IPS-20b (cell line): ENCODE results near the gene NTNG2.

ENCODE experiments used
- H3K27ac ChIP-seq: one replicate; pipeline ENCODE4 v1.5.1; 2013; ENCODE audit warnings: low read length
- H3K27me3 ChIP-seq: 2 replicates; pipeline ENCODE4 v1.6.1; 2013; ENCODE audit warnings: mild to moderate bottlenecking, low read length, inconsistent platforms; ENCODE audit not compliant: insufficient read depth
- H3K36me3 ChIP-seq: 2 replicates; pipeline ENCODE4 v1.6.1; 2013; ENCODE audit warnings: low read depth, mild to moderate bottlenecking, inconsistent platforms, low read length, moderate library complexity; ENCODE audit not compliant: insufficient read depth
- H3K4me1 ChIP-seq: 2 replicates; pipeline ENCODE4 v1.6.1; 2013; ENCODE audit warnings: mild to moderate bottlenecking, control low read depth, inconsistent platforms, low read length, moderate library complexity; ENCODE audit not compliant: insufficient read depth
- H3K4me3 ChIP-seq: 2 replicates; pipeline ENCODE4 v1.5.1; 2013; ENCODE audit warnings: mild to moderate bottlenecking, low read length, inconsistent platforms
- H3K9ac ChIP-seq: 2 replicates; pipeline ENCODE4 v1.6.1; 2013; ENCODE audit warnings: low read depth, mild to moderate bottlenecking, inconsistent platforms, low read length, moderate library complexity
- H3K9me3 ChIP-seq: 2 replicates; pipeline ENCODE4 v1.6.1; 2013; ENCODE audit warnings: mild to moderate bottlenecking, low read depth, low read length, inconsistent platforms; ENCODE audit not compliant: insufficient read depth

Gene NTNG2

GRCh38 chr9:132211570-132211969 lies 49.7 kb downstream of the NTNG2 start:
- Histone ChIP-seq H3K36me3 (no peaks in the 10 kb centered on the region), H3K27me3 (no peaks in the 10 kb centered on the region), H3K4me3 (no peak overlapping the region), H3K9me3 (no peaks in the 10 kb centered on the region), H3K4me1 (peaks cover 6% of the 10 kb centered on the region; the same call in 1 of the 2 replicates), H3K9ac (no peak overlapping the region), H3K27ac (no peak overlapping the region)

DNA sequence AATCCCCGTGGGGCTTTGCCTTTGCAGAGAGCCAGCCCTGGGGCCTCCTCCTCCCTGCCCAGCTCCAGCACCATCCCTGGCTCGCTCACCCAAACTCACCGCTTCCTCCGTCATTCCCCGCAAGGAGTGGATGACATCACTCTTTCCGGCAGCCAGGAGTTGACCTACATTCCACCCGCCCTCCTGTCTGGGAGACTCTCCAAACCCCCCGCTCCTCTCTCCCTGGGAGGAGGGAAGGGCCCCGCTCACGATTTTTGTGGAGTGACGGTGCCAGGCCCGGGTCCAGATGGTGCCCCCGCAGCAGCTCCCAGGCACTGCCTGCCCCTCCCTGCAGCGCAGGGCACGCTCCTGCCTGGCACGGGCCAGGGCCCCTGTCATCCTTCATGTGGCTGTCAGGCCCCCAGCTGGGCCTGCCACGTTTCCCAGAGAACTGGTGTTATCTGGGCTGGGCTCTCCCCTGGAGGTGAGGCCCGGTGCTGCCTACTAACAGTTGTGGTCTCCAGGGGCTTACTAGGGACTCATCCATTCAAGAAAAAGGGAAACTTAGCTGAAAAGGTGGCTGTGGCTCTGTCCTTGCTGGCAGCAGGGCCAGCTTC lies 52.3 kb downstream of the NTNG2 start:
- no peak overlapping the region for H3K9ac ChIP-seq

DNA sequence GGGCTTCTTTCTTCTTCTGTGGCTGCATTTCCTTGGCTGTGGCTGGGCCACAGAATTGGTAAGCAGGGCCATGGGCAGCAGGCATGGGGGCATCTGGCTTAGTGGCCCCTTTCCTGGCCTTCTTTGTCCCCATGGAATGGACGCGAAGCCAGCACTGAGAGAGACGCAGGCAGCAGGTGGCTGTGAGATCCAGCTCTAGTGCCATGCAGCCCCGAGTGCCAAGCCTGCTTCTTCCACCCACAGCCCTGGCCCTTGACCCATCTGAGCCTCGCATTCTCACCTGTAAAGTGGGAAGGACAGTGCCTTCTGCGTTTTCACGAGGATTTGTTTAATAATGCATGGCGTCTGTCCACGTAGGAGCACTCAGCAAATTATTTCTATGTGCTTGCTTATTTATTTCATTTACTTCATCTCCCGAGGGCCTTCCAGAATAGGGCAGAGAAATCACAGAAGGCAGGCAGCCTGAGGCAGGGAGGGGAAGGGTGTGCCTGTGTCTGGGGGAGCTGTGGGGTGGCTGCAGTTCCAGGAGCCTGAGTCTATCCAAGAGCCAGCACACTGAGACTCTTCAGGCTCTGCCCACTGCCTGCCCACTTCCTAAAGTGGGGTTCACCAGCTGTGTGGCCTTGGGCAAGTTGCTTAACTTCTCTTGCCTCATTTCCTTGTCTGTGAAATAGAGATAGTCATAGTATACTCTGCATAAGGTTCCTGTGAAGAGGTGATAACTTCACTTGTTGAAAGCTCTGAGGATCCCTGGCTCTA lies 55.2 kb downstream of the NTNG2 start:
- H3K27ac ChIP-seq: no peak overlapping the region
- H3K4me3 ChIP-seq: no peak overlapping the region
- no peaks in the 10 kb centered on the region for H3K36me3 ChIP-seq
- no peaks in the 10 kb centered on the region for H3K9me3 ChIP-seq
- H3K9ac ChIP-seq: no peak overlapping the region
- H3K4me1 ChIP-seq: peaks cover 6% of the 10 kb centered on the region; the same call in 1 of the 2 replicates
- no peaks in the 10 kb centered on the region for H3K27me3 ChIP-seq

More for the DNA sequence above, 52.3 kb downstream of the NTNG2 start:
- H3K27me3 ChIP-seq: no peaks in the 10 kb centered on the region
- H3K36me3 ChIP-seq: no peaks in the 10 kb centered on the region
- H3K27ac ChIP-seq: no peak overlapping the region
- H3K4me3 ChIP-seq: no peak overlapping the region
- H3K4me1 ChIP-seq: peaks cover 6% of the 10 kb centered on the region; the same call in 1 of the 2 replicates
- H3K9me3 ChIP-seq: no peaks in the 10 kb centered on the region

- no peaks in the 10 kb centered on the region for H3K27me3 ChIP-seq
- H3K27ac ChIP-seq: no peak overlapping the region
- H3K9me3 ChIP-seq: no peaks in the 10 kb centered on the region
- peaks cover 6% of the 10 kb centered on the region; the same call in 1 of the 2 replicates for H3K4me1 ChIP-seq
- H3K9ac ChIP-seq: no peak overlapping the region
- H3K36me3 ChIP-seq: no peaks in the 10 kb centered on the region
- no peak overlapping the region for H3K4me3 ChIP-seq
Observed at GRCh38 chr9:132218208-132218607, 56.4 kb downstream of the NTNG2 start.

DNA sequence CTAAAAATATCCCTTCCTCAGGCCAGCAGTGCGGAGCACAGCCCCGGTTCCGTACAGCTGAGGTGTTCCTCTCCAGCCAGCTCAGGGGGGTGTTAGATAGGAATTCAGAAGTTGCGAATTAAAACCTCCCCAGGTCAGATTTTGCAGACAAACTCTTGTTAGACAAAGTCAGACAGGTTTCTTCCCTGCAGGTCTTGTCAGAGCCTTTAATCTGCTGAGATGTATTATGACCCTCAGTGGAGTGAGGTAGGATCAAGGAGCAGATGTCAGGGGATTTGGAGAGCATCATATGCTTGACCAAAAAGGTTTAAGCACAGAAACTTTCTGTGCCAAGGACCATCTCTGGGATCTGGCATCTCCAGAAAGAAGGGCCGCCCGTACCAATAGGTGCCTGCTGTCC lies 60.1 kb downstream of the NTNG2 start:
- Histone ChIP-seq H3K4me1 (no peaks in the 10 kb centered on the region), H3K4me3 (no peak overlapping the region), H3K27me3 (no peaks in the 10 kb centered on the region), H3K9me3 (no peaks in the 10 kb centered on the region), H3K9ac (no peak overlapping the region), H3K27ac (no peak overlapping the region), H3K36me3 (no peaks in the 10 kb centered on the region)

GRCh38 chr9:132224645-132225044 lies 62.8 kb downstream of the NTNG2 start:
- no peaks in the 10 kb centered on the region for H3K27me3 ChIP-seq
- no peak overlapping the region for H3K4me3 ChIP-seq

DNA sequence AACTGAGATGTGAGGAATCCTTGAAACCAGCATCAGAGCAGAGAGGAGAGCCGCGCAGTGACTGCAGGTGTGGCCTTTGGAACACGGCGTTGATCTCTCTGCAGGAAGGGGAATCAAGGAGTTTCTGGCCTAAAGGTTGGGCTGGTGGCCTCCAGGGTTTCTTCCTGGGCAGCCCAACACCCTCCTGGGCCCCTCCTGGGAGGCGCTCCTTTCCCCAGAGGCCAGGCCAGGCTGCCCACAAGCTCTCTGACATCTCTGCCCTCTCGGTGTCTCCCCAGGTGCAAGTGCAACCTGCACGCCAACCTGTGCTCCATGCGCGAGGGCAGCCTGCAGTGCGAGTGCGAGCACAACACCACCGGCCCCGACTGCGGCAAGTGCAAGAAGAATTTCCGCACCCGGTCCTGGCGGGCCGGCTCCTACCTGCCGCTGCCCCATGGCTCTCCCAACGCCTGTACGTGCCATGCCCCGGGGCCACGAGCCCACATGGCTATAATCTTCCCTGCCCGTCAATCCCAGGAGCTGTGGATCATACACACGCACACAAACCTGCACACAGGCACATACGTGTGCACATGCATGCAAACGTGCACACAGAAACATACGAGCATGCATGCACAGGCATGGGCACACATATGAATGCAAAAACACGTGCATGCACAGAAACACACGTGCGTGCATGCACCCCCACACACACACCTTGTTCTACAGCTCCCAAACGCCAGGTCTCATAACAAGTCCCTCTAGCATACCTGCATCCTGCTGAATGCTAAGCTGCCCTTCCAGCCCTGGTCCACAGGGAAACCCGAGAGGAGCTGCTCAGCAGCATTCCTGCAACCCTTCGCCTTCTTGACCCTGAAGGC lies 64.9 kb downstream of the NTNG2 start:
- H3K4me1 ChIP-seq: no peaks in the 10 kb centered on the region
- H3K9ac ChIP-seq: no peak overlapping the region
- no peaks in the 10 kb centered on the region for H3K9me3 ChIP-seq
- no peaks in the 10 kb centered on the region for H3K36me3 ChIP-seq
- no peak overlapping the region for H3K4me3 ChIP-seq
- no peak overlapping the region for H3K27ac ChIP-seq
- no peaks in the 10 kb centered on the region for H3K27me3 ChIP-seq

More at GRCh38 chr9:132224645-132225044, 62.8 kb downstream of the NTNG2 start:
- Histone ChIP-seq H3K36me3 (no peaks in the 10 kb centered on the region), H3K9me3 (no peaks in the 10 kb centered on the region), H3K9ac (no peak overlapping the region), H3K27ac (no peak overlapping the region), H3K4me1 (no peaks in the 10 kb centered on the region)

GRCh38 chr9:132228062-132228461 lies 66.2 kb downstream of the NTNG2 start:
- no peak overlapping the region for H3K9ac ChIP-seq
- no peak overlapping the region for H3K27ac ChIP-seq
- H3K9me3 ChIP-seq: no peaks in the 10 kb centered on the region
- H3K4me1 ChIP-seq: no peaks in the 10 kb centered on the region
- no peaks in the 10 kb centered on the region for H3K36me3 ChIP-seq
- no peak overlapping the region for H3K4me3 ChIP-seq
- H3K27me3 ChIP-seq: no peaks in the 10 kb centered on the region

GRCh38 chr9:132230605-132231004 lies 68.7 kb downstream of the NTNG2 start:
- Histone ChIP-seq H3K27ac (no peak overlapping the region), H3K4me3 (no peak overlapping the region), H3K9me3 (no peaks in the 10 kb centered on the region), H3K9ac (no peak overlapping the region), H3K36me3 (no peaks in the 10 kb centered on the region), H3K27me3 (no peaks in the 10 kb centered on the region), H3K4me1 (no peaks in the 10 kb centered on the region)

DNA sequence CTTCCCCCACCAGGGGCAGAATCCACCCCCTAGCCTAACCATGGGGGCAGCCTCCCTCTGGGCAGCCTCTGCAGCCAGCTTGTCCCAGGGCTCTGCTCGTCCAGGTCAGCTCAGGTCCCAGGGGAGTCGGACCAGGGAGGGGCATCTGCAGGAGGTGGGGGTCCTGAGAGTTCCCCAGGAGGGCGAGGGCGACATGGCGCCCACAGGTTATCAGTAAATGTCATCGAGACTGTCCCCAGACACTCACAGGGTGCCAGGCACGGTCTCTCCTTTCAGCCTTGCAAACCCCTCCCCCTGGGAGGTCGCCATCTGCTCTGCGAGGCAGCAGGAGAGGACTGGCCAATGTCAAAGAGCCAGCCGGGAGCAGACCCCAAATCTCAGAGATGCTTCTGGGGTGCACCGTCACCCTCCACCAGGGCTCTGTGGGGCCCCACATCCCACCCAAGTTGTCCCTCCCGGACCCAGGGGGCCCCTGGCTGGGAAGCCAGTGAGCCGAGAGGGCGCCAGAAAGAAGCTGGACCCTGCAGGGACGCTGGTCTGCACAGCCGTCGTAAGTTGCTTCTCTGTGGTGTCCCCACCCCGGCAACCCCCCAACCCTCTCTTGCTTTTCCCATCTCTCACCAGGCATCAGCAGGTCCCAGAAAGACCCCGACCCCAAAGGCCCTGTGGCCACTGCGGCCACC lies 69.3 kb downstream of the NTNG2 start:
- no peaks in the 10 kb centered on the region for H3K9me3 ChIP-seq
- H3K4me3 ChIP-seq: no peak overlapping the region
- no peak overlapping the region for H3K27ac ChIP-seq
- H3K27me3 ChIP-seq: no peaks in the 10 kb centered on the region
- H3K36me3 ChIP-seq: no peaks in the 10 kb centered on the region
- no peaks in the 10 kb centered on the region; the same call in 1 of the 2 replicates for H3K4me1 ChIP-seq
- H3K9ac ChIP-seq: no peak overlapping the region

GRCh38 chr9:132232522-132232921 lies 70.7 kb downstream of the NTNG2 start:
- Histone ChIP-seq H3K9me3 (no peaks in the 10 kb centered on the region), H3K27ac (no peak overlapping the region), H3K27me3 (no peaks in the 10 kb centered on the region), H3K36me3 (no peaks in the 10 kb centered on the region), H3K4me1 (no peaks in the 10 kb centered on the region; the same call in 1 of the 2 replicates), H3K4me3 (no peak overlapping the region), H3K9ac (no peak overlapping the region)
